Stimulated activated memory B cell treated with anti-CD40 and anti-IgM and Interleukin-4, amounts not matched to agents 10 μg/mL and 1 μg/mL and 100 μg/mL, for 72 hours (primary cell): Measurements from ENCODE around the gene IQGAP2.

ENCODE experiments used
- ATAC-seq: fragments of 150-1000 bp; cut with Tn5 transposase; 2 replicates; pipeline ENCODE4 v1.10.0; 2021
- H3K27ac Mint-ChIP-seq: one replicate; pipeline ENCODE4 v1.8.0; 2022; ENCODE audit warnings: mild to moderate bottlenecking, mixed read lengths
- H3K27me3 Mint-ChIP-seq: one replicate; pipeline ENCODE4 v1.8.0; 2022; ENCODE audit warnings: mixed read lengths
- H3K36me3 Mint-ChIP-seq: one replicate; pipeline ENCODE4 v1.8.0; 2022; ENCODE audit warnings: mixed read lengths
- H3K4me1 Mint-ChIP-seq: one replicate; pipeline ENCODE4 v1.8.0; 2022; ENCODE audit warnings: mixed read lengths
- H3K4me3 Mint-ChIP-seq: one replicate; pipeline ENCODE4 v1.8.0; 2022; ENCODE audit warnings: mild to moderate bottlenecking, moderate library complexity, mixed read lengths
- H3K9me3 Mint-ChIP-seq: one replicate; pipeline ENCODE4 v1.8.0; 2022; ENCODE audit warnings: mixed read lengths

IQGAP2 gene

GRCh38 chr5:76445063-76445462, 42.0 kb downstream of the IQGAP2 start:
- no peak overlapping the region for H3K27ac Mint-ChIP-seq
- H3K9me3 Mint-ChIP-seq, result no peaks in the 10 kb centered on the region
- no peak for ATAC-seq
- no peaks in the 10 kb centered on the region for H3K4me1 Mint-ChIP-seq
- peaks cover 5% of the 10 kb centered on the region for H3K36me3 Mint-ChIP-seq
- H3K4me3 Mint-ChIP-seq, result no peak overlapping the region
- no peaks in the 10 kb centered on the region for H3K27me3 Mint-ChIP-seq

- Mint-ChIP-seq H3K4me3 (no peak overlapping the region), H3K4me1 (no peaks in the 10 kb centered on the region), H3K27ac (no peak overlapping the region), H3K27me3 (no peaks in the 10 kb centered on the region), H3K36me3 (peaks cover 5% of the 10 kb centered on the region), H3K9me3 (no peaks in the 10 kb centered on the region)
- no peak for ATAC-seq
Observed at GRCh38 chr5:76445830-76446229, 42.7 kb downstream of the IQGAP2 start.

GRCh38 chr5:76446776-76447175, 43.7 kb downstream of the IQGAP2 start:
- no peak overlapping the region for H3K27ac Mint-ChIP-seq
- peaks cover 5% of the 10 kb centered on the region for H3K36me3 Mint-ChIP-seq
- H3K4me3 Mint-ChIP-seq, result no peak overlapping the region
- H3K27me3 Mint-ChIP-seq, result no peaks in the 10 kb centered on the region
- no peak for ATAC-seq
- peaks cover 7% of the 10 kb centered on the region for H3K4me1 Mint-ChIP-seq
- H3K9me3 Mint-ChIP-seq, result no peaks in the 10 kb centered on the region

DNA sequence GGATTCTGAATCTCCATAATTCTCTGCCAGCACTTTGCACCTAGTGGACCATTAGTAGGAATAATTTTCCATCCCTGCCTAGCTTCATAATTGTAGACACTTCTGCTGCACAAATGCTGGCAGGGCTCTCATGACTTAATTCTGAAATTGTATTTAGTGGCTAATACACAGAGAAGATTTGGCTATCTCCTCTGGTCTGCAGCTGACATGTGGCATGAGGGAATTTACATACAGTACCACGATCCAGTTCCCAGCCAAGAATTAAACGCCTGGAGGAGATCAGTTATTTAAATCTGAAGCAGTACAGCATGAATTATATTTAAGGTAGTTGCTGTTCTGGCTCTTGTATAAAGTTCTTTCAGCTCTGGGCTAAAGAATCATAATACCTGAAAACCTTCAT, 46.5 kb downstream of the IQGAP2 start:
- no peak for ATAC-seq
- peaks cover 5% of the 10 kb centered on the region for H3K36me3 Mint-ChIP-seq
- H3K27me3 Mint-ChIP-seq, result no peaks in the 10 kb centered on the region
- peaks cover 7% of the 10 kb centered on the region for H3K4me1 Mint-ChIP-seq
- no peaks in the 10 kb centered on the region for H3K9me3 Mint-ChIP-seq
- H3K4me3 Mint-ChIP-seq, result no peak overlapping the region
- H3K27ac Mint-ChIP-seq, result no peak overlapping the region

GRCh38 chr5:76450054-76450453, 47.0 kb downstream of the IQGAP2 start:
- Mint-ChIP-seq H3K27me3 (no peaks in the 10 kb centered on the region), H3K9me3 (no peaks in the 10 kb centered on the region), H3K4me1 (peaks cover 7% of the 10 kb centered on the region), H3K27ac (no peak overlapping the region), H3K36me3 (peaks cover 5% of the 10 kb centered on the region), H3K4me3 (no peak overlapping the region)
- no peak for ATAC-seq

- Mint-ChIP-seq H3K36me3 (no peaks in the 10 kb centered on the region), H3K4me3 (no peak overlapping the region), H3K27me3 (no peaks in the 10 kb centered on the region), H3K9me3 (no peaks in the 10 kb centered on the region), H3K4me1 (peaks cover 7% of the 10 kb centered on the region), H3K27ac (no peak overlapping the region)
- no peak for ATAC-seq
Observed at GRCh38 chr5:76451031-76451701, 48.1 kb downstream of the IQGAP2 start.

DNA sequence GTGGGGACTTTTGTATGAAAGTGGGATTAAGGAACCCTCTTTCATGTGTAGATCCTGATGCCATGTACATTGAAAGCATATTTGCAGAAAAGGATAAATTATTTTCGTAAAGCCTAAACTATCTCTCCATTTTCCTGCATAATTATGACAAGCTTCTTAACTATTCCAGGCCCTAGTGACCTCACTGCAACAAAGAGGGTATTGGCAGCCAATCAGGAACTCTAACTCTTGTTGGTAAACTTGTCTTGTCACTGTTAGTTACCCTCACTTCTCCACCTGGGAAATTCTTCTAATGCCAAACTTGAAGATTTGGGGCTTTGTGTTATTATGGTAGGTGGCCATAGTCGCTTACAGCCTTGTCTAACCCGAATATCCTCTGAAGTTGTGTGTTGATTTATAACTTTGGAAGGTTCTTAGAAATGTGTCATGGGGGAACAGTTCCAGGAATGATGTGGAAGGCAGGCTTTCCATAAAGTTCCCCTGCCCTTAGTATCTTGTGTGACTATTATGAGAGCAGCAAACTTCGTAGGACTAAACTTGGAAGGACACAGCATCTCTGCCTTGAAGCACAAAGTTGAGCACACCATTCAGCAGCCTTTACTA, 52.5 kb downstream of the IQGAP2 start:
- Mint-ChIP-seq H3K27me3 (peaks cover 9% of the 10 kb centered on the region), H3K9me3 (no peaks in the 10 kb centered on the region), H3K4me1 (peaks cover 7% of the 10 kb centered on the region), H3K27ac (no peak overlapping the region), H3K4me3 (no peak overlapping the region), H3K36me3 (peaks cover 6% of the 10 kb centered on the region)
- no peak for ATAC-seq

- H3K4me1 Mint-ChIP-seq, result peaks cover 3% of the 10 kb centered on the region
- H3K36me3 Mint-ChIP-seq, result peaks cover 6% of the 10 kb centered on the region
- no peak overlapping the region for H3K27ac Mint-ChIP-seq
Observed at GRCh38 chr5:76456258-76456657, 53.2 kb downstream of the IQGAP2 start.

DNA sequence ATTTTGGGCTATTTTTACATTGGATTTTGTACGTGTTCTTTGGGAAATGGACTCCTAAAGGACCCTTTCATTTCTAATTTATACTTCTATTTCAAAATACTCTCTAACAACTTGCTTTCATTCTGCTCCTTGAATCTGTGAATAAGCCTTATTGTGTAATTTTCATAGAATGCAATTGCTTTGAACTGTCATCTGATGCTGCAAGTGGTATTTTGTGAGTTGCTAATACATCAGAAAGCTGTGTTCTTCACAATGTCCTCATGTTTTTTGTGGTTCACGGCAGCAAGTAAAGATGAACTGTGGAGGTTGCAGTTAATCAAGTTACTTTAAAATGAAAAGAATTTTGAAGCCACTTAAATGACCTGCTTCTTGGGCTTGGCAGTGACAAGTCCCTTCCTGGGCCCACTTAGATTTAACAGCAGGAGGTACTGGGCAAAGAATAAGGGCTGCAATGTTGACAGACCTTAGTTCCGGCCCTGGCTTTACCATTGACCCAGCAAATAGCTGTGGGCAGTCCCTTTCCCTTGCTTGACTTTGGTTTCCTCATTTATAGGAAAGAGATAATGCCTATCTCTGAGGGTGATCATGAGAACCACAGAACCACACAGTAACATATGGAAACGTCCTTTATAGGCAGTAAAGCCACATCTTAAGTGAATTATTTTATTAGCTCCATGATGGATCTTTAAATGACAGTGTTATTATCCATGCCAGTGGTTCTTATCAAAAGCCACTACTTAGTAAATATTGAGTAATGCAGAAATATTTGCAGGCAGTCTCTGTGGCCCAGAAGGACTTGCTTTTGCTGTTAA, 54.8 kb downstream of the IQGAP2 start:
- Mint-ChIP-seq H3K36me3 (peaks cover 6% of the 10 kb centered on the region), H3K4me3 (no peak overlapping the region), H3K27me3 (peaks cover 9% of the 10 kb centered on the region), H3K27ac (no peak overlapping the region), H3K9me3 (no peaks in the 10 kb centered on the region), H3K4me1 (no peaks in the 10 kb centered on the region)
- no peak for ATAC-seq

More at GRCh38 chr5:76456258-76456657, 53.2 kb downstream of the IQGAP2 start:
- no peak for ATAC-seq
- no peak overlapping the region for H3K4me3 Mint-ChIP-seq
- no peaks in the 10 kb centered on the region for H3K9me3 Mint-ChIP-seq
- peaks cover 9% of the 10 kb centered on the region for H3K27me3 Mint-ChIP-seq

GRCh38 chr5:76458486-76458830, 55.4 kb downstream of the IQGAP2 start:
- H3K27me3 Mint-ChIP-seq, result peaks cover 9% of the 10 kb centered on the region
- H3K4me3 Mint-ChIP-seq, result no peak overlapping the region
- no peaks in the 10 kb centered on the region for H3K4me1 Mint-ChIP-seq
- peaks cover 6% of the 10 kb centered on the region for H3K36me3 Mint-ChIP-seq
- H3K9me3 Mint-ChIP-seq, result no peaks in the 10 kb centered on the region
- H3K27ac Mint-ChIP-seq, result no peak overlapping the region
- ATAC-seq, result no peak

DNA sequence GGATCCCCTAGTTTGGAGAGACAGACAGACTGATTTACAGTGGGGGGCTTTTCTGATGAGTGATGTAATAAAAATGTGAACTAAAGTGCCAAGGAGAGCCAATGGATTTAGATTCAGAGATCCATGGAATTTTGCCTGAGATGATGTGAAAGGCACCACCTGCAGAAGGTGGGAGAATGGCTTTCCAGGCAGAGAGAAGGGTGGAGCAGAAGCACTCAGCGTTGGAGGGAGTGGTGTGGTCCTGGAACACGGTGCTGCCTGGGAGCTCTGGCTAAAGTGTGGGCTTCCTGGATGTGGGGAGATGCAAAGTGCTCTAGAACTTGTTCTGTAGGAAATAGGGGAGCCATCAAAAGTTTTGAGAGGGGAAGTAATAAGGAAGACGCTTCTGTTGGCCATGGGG, 57.0 kb downstream of the IQGAP2 start:
- Mint-ChIP-seq H3K4me3 (no peak overlapping the region), H3K27ac (no peak overlapping the region), H3K36me3 (peaks cover 6% of the 10 kb centered on the region), H3K9me3 (no peaks in the 10 kb centered on the region), H3K27me3 (peaks cover 9% of the 10 kb centered on the region), H3K4me1 (no peaks in the 10 kb centered on the region)
- no peak for ATAC-seq

GRCh38 chr5:76462097-76462667, 59.1 kb downstream of the IQGAP2 start:
- H3K4me1 Mint-ChIP-seq, result no peaks in the 10 kb centered on the region
- no peaks in the 10 kb centered on the region for H3K9me3 Mint-ChIP-seq
- H3K36me3 Mint-ChIP-seq, result peaks cover 6% of the 10 kb centered on the region
- ATAC-seq, result no peak
- no peak overlapping the region for H3K4me3 Mint-ChIP-seq
- H3K27ac Mint-ChIP-seq, result no peak overlapping the region
- H3K27me3 Mint-ChIP-seq, result peaks cover 9% of the 10 kb centered on the region

DNA sequence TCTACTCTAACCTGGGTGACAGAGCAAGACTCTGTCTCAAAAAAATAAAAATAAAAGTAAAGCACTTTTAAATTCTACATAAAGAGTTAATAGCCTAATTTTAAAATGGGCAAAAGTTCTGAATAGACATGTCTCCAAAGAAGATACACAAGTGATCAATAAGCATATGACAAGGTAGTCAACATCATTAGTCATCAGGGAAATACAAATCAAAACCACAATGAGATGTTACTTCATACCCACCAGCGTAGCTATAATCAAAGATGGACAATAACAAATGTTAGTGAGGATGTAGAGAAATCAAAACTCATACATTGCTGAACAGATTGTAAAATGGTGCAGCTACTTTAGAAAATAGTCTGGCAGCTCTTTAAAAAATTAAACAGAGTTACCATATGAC, 64.1 kb downstream of the IQGAP2 start:
- Mint-ChIP-seq H3K36me3 (no peaks in the 10 kb centered on the region), H3K9me3 (no peaks in the 10 kb centered on the region), H3K27ac (no peak overlapping the region), H3K4me3 (no peak overlapping the region), H3K4me1 (no peaks in the 10 kb centered on the region), H3K27me3 (no peaks in the 10 kb centered on the region)
- no peak for ATAC-seq

GRCh38 chr5:76468635-76469425, 65.7 kb downstream of the IQGAP2 start:
- ATAC-seq, result no peak
- H3K4me1 Mint-ChIP-seq, result peaks cover 8% of the 10 kb centered on the region

More at GRCh38 chr5:76468635-76469425, 65.7 kb downstream of the IQGAP2 start:
- Mint-ChIP-seq H3K27ac (no peak overlapping the region), H3K36me3 (no peaks in the 10 kb centered on the region), H3K9me3 (no peaks in the 10 kb centered on the region), H3K4me3 (no peak overlapping the region), H3K27me3 (no peaks in the 10 kb centered on the region)
